ENCODE data around the gene PLAGL1.
"Not testable (repeated sequence)": the region's sequence is repeated elsewhere in the genome, so short reads cannot be mapped to it uniquely, and the experiment has no call there.

PLAGL1 gene

DNA sequence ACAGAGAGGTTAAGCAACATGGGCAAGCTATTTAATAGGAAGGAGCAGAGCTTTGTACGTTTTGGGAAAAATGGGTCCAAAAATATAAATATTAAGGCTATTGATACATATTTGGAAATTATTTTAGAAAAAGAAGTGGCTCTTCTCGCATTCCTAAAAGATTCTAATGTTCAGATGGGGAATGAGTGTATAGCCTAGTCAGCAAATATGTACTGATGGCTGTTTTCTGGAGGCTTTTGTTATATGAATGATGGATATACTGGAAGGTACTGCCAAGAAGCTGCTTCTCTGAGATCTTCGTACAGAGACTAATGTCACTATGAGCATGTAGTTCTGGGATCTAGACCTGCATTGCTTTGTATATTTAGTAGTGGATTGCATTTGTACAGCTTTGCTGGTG is 71.7 kb downstream of the PLAGL1 start:
- no peak for DNase-seq

DNA sequence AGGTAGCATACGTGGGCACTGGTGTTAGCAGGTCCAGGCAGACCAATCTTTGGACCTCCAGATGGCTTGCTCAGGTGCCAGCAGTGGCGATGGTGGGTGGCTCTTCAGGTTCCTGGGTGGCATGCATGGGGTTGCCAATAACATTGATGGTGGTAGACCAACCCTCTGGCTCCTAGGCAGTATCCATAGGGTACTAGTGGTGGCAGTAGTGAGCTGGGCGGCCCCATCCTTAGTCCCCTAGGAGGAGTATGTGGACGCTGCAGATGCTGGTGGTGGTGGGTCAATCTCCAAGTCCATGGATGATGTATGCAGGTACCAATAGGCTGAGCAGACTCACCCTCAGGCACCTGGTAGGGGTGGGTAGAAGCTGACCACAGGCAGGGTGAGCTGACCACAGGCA is 73.2 kb downstream of the PLAGL1 start:
- no peak for DNase-seq

DNA sequence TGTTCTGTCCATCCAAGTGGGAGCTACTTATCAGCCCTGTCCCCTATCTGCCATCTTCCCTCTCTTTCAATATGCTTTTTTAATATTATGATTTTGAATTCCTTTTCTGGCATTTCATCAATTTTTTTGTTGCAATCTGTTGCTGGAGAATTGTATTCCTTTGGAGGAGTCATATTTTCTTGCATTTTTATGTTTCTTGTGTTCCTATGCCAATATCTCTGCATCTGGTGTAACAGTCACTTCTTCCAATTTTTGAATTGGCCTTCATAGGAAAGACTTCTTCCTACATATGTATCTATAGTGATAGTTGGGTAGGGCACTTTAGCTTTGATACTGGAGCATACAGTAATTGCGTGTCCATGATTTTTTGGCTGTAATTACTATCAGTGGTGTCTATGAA is 73.7 kb downstream of the PLAGL1 start:
- DNase-seq, result no peak

DNA sequence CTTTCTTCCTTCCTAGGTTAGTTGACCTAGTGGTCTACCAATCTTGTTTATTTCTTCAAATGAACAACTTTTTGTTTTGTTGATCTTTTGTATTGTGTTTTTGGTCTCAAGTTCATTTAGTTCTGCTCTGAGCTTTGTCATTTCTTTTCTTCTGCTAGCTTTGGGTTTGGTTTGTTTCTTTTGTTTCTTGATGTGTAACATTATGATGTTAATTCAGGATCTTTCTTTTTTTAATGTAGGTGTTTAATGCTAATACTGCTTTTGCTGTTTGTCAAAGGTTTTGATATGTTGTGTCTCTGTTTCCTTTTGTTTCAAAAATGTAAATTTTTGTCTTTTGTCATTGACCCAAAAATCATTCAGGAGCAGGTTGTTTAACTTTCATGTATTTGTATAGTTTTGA is 78.1 kb downstream of the PLAGL1 start:
- DNase-seq, result no peak

GRCh38 chr6:143928853-143929252 is 79.2 kb downstream of the PLAGL1 start:
- DNase-seq, result no peak

DNA sequence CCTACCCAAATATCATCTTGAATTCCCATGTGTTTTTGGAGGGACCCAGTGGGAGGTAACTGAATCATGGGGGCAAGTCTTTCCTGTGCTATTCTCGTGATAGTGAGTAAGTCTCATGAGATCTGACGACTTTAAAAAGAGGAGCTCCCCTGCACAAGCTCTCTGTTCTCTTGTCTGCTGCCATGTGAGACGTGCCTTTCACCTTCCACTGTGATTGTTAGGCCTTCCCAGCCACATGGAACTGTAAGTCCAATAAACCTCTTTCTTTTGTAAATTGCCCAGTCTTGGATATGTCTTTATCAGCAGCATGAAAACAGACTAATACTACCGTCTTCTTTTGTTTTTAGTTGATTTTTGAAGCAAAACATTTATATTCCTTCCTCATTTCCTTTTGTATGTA is 91.0 kb downstream of the PLAGL1 start:
- DNase-seq, result not testable (repeated sequence)

DNA sequence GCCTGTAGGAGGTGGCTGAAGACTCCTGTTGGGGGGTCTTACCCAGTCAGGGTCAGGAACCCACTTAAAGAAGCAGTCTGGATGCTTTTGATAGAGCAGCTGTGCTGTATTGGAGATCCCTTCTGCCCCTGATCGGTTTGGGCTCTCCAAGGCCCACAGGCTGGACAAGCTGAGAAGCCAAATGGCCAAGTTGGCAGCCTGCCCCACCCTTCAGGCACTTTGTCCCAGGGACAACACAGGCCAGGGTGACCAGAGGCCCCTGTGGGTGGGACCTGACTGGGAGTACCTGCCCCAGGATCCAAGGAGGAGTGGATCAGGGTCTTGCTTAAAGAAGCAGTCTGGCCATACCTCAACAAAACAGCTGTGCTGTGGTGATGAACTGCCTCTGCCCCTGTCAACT is 95.4 kb downstream of the PLAGL1 start:
- no peak for DNase-seq

DNA sequence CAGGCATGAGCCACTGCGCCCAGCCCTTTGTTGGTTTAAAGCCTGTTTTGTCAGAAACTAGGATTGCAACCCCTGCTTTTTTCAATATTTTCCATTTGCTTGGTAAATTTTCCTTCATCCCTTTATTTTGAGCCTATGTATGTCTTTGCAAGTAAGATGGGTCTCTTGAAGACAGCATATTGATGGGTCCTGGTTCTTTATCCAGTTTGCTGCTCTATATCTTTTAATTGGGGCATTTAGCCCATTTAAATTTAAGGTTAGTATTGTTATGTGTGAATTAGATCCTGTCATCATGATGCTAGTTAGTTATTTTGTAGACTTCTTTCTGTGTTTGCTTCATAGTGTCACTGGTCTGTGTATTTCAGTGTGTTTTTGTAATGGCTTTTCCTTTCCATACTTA is 97.0 kb downstream of the PLAGL1 start:
- no peak for DNase-seq

GRCh38 chr6:143902827-143903226 is 105.2 kb downstream of the PLAGL1 start:
- DNase-seq, result no peak

DNA sequence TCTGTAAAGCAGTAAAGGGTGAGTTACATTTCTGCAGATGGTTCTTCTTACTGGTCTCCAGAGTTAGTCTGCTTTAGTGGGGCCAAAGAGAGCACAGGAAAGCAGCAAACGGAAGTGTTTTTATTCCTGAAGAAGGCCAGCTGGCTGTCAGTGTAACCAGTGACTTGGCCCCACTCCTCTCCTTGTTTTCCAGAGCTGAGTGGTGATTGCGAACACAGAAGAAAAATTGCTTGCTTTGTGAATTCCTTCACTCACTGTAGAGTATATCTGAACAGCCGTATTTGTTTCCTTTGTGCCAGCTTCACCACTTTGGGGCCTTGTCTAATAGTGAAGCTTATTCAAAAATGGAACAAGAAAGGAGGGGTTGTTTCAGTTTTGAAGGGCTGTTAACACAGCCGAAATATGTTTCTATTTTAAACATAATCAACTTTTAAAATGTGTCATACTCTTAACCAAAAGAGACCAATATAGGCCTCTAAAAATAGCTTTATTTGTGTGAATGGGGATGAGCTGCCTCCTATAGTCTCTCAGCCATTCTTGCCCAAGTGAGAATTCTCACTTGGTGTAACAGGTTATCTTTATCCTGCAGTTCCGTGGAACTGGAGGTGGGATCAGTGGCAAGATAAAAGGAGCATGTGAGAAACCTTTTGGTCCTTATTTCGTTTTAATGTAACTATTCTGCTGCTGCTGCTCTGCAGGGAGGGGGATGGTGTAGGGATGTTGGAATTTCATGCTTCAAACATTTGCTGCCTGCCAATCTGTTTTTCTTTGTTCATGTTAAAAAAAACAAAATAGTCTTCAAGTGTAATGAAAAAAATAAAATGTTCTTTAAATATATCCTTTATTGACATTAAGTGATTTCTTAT is 105.9 kb downstream of the PLAGL1 start:
- DNase-seq, result peak; percentile 11

- DNase-seq, result no peak
Measured at GRCh38 chr6:143900358-143900757, 107.7 kb downstream of the PLAGL1 start.

DNA sequence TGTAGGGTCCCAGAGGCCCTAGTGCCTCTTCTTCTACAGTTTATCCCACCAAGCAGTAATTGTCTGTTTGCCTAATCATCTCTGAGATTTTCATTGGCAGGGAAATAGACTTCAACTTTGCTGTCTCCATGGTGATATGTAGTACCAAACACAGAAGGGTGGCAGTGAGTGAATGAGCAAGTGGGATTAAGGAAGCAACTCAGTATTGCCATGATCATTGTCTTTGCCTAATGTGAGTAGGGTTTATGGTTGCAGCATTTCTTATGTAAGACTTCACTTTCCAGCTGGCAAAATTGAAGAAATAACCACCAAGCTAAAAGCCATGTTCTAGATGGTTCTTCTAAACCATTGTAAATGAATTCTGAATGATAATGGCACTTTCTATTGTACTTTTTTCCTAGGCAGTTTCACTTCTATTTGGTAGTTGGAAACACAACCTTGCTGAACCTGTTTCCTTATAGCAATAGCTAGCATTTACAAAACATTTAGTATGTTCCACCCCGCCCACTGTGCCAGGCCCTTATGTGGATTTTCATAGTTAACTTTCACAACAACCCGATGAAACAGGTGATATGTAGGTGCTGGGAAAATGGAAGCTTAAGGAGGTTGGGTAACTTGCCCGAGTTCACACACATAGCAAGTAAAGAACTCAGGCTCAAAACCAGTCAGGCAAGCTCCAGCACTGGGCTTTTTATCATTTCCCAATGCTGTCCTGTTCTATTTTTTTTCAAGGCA is 111.8 kb downstream of the PLAGL1 start:
- DNase-seq, result no peak

DNA sequence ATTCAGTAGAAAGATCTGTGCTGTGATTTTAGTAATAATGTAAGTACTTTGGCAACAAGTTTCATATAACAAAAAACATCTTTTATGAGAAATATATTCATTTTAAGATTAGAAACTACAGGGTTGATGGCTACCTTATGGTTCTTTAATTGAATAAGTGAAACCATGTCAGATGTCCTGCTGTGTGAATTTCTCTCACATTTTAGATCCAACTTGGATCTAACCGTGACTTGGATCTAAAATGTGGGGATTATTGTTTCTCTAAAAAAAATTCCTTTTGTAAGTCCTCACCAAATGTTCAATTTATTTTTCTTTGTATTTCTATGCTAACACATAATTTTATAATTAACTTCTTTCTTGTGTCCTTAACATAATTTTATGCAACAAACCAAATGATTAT is 113.4 kb downstream of the PLAGL1 start:
- no peak for DNase-seq
